ENCODE measurements around the gene TIAM1.

- no peak for TF ChIP-seq EZH2phosphoT487 (IDR thresholded peaks at IDR 0.05; ENCODE audit: borderline replicate concordance, low read length)
- no peak for TF ChIP-seq CTCF (IDR thresholded peaks at IDR 0.05; ENCODE audit: low read depth, low read length, poor library complexity, severe bottlenecking)
Observed at GRCh38 chr21:31330144-31330483, 13.9 kb downstream of the TIAM1 start.

Measured in DOHH2 (cell line).